Fibroblast of the aortic adventitia (primary cell): Measurements from ENCODE around the gene MED7. TPM values are rescaled to one million over a fixed set of nuclear protein-coding genes. Genes with fewer than 3 reads are reported as not detected.

ENCODE experiments used
- DNase-seq: peaks from one replicate; pipeline ENCODE4 v3.0.0-alpha.2; 2010; ENCODE audit warnings: low read depth
- H3K4me3 ChIP-seq: 2 replicates; pipeline ENCODE4 v1.5.1; 2011; ENCODE audit warnings: low read depth, mild to moderate bottlenecking, control low read depth, low read length, moderate library complexity
- total RNA-seq: library from RNA; depleted of rRNA; stranded (reverse); fragments of >200 nt; gene quantifications from 2 replicates; pipeline ENCODE4 v1.2.3, GENCODE V29; 2012; ENCODE audit warnings: low replicate concordance
- TF ChIP-seq, protein P1 (sequence below): IDR thresholded peaks from 2 replicates; pipeline ENCODE4 v1.5.1; 2011; ENCODE audit warnings: mild to moderate bottlenecking, low read length, control low read depth, inconsistent platforms; ENCODE audit not compliant: insufficient read depth

The MED7 gene
- total RNA-seq, 1 donor = 15.4 TPM

DNA sequence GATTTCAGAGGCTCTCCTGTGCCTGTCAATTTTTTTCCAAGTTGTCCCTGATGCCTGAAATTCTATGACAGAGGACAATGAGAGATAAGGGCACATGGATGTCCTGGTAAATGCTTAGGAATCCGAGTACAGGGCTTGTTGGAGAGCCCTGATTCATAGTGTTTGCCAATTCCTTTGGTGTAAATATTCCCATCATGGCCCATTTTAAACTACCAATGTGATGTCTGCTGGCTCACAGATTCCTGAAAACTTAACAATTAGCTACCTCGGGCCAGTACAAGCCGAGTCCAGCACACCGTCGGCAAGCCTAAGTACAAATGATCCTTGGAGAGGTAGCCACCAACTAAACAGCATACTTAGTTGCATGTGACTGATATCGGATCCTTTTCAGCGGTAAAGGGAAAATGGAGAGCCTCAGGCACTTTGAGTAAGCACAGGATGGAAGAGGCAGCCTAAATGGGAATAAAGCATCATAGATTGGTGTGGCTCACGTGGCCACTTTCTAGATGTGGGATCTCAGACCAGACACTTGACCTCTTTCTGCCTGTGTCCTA lies 41.5 kb upstream of the MED7 start:
- no peak overlapping the region for H3K4me3 ChIP-seq
- DNase-seq = no peak
- TF ChIP-seq, protein P1, sequence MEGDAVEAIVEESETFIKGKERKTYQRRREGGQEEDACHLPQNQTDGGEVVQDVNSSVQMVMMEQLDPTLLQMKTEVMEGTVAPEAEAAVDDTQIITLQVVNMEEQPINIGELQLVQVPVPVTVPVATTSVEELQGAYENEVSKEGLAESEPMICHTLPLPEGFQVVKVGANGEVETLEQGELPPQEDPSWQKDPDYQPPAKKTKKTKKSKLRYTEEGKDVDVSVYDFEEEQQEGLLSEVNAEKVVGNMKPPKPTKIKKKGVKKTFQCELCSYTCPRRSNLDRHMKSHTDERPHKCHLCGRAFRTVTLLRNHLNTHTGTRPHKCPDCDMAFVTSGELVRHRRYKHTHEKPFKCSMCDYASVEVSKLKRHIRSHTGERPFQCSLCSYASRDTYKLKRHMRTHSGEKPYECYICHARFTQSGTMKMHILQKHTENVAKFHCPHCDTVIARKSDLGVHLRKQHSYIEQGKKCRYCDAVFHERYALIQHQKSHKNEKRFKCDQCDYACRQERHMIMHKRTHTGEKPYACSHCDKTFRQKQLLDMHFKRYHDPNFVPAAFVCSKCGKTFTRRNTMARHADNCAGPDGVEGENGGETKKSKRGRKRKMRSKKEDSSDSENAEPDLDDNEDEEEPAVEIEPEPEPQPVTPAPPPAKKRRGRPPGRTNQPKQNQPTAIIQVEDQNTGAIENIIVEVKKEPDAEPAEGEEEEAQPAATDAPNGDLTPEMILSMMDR = no peak

DNA sequence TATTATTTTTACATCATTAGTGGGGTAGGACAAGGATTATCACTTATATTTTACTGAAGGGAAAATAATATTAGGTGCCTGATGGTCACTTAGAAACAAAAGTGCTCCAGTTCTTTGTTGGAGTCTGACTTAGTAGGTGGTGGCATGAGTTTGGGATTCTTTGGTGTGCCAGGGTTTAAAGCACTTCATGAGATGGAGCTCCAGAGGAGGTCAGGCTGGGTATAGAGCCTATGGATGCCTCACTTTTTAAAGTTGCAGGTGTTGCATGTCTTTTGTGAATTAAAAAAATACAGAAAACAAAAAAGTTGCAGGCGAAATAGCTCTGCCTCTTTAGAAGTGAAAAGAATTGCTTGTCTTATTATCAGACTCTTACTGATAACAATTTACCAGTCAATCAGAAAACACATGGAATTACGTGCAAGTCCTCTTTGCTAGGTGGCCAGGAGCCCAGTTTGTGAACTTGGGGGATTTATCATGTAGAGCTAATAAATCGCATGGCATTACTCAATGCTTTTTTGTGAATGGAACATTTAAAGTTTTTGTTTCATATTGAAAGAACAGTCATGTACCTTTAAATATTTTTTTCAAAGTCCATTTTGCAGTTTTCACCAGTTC lies 39.6 kb upstream of the MED7 start:
- TF ChIP-seq, protein P1 = no peak
- no peak for DNase-seq
- no peak overlapping the region for H3K4me3 ChIP-seq

DNA sequence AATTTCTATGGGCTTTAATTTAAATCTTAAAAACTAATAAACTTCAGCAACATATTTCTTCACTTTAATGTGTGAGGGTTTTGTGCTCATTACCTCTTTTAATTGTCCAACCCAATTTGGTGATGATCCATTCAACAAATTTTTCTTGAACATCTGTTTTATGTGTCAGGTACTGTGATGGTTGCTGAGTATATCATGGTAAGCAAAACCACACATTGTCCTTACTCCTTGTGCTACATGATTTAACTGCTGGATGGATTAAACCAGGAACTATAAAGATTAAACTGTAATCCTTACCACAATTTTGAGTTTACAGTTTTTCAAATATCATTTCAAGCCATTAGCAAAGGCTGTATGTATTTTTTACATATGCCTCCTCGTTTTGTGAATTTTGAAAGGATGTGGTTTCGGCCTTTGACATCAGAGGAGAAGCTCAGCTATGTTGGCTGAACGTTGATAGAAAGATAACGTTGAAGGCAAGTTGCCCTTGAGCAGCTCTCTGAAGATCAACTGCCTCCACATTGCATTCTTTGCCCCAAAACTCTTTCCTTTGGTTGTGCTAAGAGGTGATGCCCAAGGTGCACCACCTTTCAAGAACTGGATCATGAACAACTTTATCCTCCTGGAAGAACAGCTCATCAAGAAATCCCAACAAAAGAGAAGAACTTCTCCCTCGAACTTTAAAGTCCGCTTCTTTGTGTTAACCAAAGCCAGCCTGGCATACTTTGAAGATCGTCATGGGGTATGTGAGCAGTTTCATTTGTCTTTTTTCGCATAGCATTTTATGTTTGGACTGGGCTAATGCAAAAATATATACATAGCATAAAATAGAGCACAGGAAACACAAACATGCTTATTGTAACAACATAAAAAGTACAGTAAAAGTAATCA lies 38.0 kb upstream of the MED7 start, which contains the start of gene ITK:
ITK (plus strand) TSS at position 467 of the 891 bp plus-strand sequence; CDS start at position 605, 138 bp downstream.
- no peak within 1 kb of the TSS for H3K4me3 ChIP-seq
- TF ChIP-seq, protein P1 = no peak
- no peak for DNase-seq

DNA sequence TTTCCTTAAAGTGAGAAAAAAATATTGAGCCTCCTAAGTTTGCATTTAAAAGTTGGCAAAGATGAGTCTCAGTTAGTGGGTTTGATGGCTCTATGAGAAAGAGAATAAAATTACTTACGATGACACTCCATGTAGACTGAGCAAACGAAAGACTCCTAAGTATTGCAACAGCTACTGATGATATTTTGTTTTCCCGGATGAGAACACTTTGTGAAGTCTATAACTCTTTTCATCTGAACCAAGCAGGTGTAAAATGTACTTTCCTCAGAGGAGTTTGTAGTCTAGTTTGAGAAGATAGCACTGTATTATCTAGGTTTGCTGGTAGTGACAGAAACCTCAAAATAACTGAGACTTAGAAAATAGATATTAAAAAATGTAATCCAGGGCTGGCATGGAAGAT lies 36.3 kb upstream of the MED7 start:
- no peak for DNase-seq
- no peak overlapping the region for H3K4me3 ChIP-seq
- TF ChIP-seq, protein P1 = no peak

DNA sequence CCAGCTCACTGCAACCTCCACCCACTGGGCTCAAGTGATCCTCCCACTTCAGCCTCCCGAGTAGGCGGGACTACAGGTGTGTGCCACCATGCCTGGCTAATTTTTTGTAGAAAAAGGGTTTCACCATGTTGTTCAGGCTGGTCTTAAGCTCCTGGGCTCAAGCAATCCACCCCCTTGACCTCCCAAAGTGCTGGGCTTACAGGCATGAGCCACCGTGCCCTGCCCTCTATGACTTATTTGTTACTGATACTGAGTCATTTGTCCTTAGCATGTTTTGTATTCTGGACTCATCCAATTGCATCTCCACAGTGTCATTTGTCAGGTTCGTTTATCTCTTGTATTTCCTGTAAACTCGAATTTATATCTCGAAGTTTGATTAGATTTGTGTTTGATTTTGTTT lies 35.3 kb upstream of the MED7 start:
- TF ChIP-seq, protein P1 = no peak

DNA sequence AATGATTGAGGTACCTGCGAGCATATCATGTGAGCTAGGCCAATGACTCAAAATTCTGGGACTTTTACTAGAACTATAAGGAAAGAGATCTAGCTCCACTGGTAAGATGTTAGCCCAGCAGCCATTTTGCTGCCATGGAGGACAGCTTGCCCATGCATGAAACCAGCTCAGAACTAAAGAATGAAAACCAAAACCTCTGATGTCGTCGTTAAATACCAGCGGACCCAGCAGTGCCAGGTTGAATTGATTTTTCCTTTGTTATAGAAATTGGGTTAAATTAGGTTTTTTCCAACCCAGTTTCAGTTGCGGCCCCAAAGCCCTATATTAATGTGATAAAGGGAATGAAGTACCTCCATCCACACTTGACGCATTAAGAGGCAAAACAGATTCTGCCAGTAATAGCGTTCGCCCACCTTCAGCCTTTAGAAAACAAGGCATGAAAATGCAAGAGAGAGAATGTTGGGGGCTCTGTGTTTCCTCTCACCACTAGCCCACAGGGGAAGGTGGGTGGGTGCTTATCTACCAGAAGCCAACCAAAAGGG lies 32.5 kb upstream of the MED7 start:
- no peak overlapping the region for H3K4me3 ChIP-seq
- TF ChIP-seq, protein P1 = no peak
- DNase-seq = no peak

More for the DNA sequence above, 35.3 kb upstream of the MED7 start:
- H3K4me3 ChIP-seq = no peak overlapping the region
- DNase-seq = no peak
